GM19035 (cell line): ENCODE results near the gene DNM3.
"Not testable (repeated sequence)": the region's sequence is repeated elsewhere in the genome, so short reads cannot be mapped to it uniquely, and the experiment has no call there.

Experiments
- ATAC-seq: cut with Tn5 transposase; IDR thresholded peaks from one replicate; pipeline ENCODE4 v1.9.1; 2021; ENCODE audit not compliant: unreplicated experiment

Gene DNM3

GRCh38 chr1:172018727-172019311 is 177.5 kb downstream of the DNM3 start:
- no peak for ATAC-seq

- no peak for ATAC-seq
Measured at GRCh38 chr1:172019976-172020375, 178.7 kb downstream of the DNM3 start.

- no peak for ATAC-seq
Measured at GRCh38 chr1:172024516-172024915, 183.2 kb downstream of the DNM3 start.

- ATAC-seq: not testable (repeated sequence)
Measured at GRCh38 chr1:172024944-172025738, 183.8 kb downstream of the DNM3 start.

DNA sequence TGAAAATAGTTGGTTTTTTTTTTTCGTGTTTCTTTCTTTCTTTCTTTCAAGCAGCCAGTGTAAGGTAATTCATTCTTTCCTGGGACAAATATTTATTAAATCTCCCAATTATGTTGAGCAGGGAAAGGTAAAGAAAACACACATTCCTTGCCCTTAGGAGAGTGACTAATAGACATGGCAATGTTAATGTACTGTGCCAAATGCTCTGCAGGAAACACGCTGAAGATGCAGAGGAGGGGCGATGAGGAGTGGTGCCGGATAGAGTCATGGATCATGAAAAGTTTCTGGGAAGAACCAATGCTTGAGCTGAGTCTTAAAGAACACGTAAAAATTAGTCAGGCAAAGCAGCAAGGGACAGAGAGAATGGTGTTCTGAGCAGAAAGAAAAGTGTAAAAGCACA is 199.2 kb downstream of the DNM3 start:
- no peak for ATAC-seq

DNA sequence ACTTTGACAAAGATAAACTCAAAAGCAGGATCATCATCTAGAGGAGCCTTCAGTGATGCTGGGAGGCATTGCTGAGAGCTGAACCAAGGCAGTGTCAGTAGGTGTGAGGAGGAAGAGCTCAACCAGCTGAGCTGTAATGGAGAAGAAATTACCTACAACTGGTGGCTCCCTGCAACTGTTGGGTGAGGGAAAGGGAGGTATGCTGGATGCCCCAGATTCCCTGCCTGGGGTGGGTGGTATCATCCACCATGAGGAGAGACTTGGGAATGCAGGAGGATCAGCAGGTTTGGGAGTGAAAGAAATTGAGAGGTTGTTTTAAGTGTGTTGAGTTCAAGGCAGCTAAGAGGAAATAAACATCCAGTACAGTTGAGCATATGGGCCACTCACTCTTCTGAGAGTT is 199.8 kb downstream of the DNM3 start:
- no peak for ATAC-seq

- ATAC-seq: no peak
Measured at GRCh38 chr1:172041742-172042141, 200.4 kb downstream of the DNM3 start.

- no peak for ATAC-seq
Measured at GRCh38 chr1:172043900-172044299, 202.6 kb downstream of the DNM3 start.

- no peak for ATAC-seq
Measured at GRCh38 chr1:172051898-172052297, 210.6 kb downstream of the DNM3 start.

DNA sequence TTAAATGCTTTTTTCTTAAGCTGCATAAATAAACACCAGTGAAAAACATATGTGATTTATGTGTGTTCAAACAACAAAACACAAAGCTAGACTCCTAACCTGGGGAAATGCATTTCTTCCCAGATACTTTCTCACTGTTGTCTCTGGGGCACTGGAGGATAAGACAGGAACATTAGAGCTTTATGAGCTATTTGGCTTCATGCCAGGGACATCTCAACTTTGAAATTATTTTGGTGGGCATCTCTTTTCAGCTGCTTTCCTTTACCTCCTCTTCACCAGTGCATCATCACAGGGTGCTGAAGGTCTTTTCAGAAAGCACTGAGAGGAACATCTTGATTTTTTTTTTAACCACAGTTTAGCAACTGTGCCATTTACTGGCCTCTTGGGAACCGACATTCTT is 212.9 kb downstream of the DNM3 start:
- ATAC-seq: no peak

GRCh38 chr1:172055816-172056419 is 214.6 kb downstream of the DNM3 start:
- not testable (repeated sequence) for ATAC-seq

- no peak for ATAC-seq
Measured at GRCh38 chr1:172068334-172068733, 227.0 kb downstream of the DNM3 start.

- no peak for ATAC-seq
Measured at GRCh38 chr1:172069051-172069450, 227.8 kb downstream of the DNM3 start.

DNA sequence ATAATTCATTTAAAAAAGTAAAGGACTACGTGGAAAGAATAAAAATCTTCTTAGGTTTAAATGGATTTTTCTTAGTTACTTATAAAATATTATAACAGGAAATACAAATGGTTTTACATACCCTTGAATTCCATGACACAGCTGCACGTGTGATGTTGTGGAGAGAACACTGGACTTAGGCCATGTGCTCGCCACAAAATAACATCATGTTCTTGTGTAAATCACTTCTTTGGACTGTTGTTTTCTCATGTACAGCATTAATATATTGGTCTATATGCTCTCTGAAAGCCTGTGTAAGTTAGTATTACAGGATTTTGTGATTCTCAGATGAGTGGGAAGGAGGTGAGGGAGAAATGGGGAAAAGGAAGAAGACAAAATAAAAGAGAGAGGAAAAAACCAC is 228.2 kb downstream of the DNM3 start:
- no peak for ATAC-seq

DNA sequence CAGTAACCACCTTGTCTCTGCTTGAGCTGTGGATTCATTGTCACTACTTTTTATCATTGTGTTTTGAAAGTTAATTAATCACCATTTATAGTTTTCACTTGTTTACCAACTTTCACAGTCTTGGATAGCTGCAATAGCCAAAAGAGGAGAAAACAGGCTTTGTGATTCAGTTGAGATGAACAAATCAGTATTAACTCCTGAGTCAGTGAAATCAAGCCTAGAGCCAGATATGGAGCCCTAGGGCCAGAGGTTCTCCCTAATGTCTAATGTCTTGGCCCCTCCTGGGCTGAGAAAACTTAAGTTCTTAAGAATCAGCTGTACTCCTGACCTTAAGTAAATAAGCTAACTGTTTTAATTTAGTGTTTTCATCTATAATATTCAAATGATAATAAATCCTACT is 228.8 kb downstream of the DNM3 start:
- ATAC-seq: no peak

DNA sequence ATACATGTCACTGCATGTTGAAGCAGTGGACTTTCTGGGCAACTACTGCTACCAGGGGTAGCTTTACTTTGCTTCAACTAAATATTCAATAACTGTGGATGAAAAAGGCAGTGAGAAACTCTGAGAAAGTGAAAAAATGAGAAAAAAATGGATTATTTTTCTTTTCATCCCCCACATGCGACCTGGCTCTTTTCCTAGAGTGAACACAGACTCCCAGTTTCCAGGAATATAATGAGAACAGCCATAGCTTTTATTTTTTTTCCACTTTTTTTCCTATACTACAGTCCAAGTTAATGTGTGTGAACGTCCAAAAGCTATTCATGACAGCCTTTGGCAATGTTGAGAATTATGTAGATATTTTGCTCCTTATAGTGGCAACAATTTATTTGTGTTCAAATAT is 230.4 kb downstream of the DNM3 start:
- no peak for ATAC-seq

DNA sequence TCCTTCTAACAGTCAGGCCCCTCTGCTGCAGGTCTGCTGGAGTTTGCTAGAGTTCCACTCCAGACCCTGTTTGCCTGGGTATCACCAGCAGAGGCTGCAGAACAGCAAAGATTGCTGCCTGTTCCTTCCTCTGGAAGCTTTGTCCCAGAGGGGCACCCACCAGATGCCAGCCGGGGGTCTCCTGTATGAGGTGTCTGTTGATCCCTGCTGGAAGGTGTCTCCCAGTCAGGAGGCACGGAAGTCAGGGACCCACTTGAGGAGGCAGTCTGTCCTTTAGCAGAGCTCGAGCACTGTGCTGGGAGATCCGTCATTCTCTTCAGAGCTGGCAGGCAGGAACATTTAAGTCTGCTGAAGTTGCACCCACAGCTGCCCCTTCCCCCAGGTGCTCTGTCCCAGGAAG is 238.6 kb downstream of the DNM3 start:
- not testable (repeated sequence) for ATAC-seq

DNA sequence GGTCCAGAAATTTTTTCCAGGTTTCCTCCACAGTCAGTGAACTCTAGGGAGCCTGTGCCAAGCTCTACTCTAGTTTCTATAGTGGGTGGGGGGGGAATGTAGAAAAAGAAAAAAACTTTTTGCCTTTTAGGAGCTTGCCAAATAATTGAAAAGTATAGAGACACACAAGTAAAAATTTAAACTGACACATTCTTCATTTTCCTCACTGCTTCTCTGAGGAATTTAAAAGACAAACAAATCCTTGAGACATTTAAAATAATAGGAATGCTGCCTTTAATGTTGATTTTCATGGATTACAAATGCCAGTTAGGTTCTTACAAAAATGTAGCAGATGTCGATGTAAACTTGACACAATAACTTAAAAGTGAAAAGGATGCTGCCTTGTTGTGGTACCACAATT is 241.9 kb downstream of the DNM3 start:
- ATAC-seq: no peak

DNA sequence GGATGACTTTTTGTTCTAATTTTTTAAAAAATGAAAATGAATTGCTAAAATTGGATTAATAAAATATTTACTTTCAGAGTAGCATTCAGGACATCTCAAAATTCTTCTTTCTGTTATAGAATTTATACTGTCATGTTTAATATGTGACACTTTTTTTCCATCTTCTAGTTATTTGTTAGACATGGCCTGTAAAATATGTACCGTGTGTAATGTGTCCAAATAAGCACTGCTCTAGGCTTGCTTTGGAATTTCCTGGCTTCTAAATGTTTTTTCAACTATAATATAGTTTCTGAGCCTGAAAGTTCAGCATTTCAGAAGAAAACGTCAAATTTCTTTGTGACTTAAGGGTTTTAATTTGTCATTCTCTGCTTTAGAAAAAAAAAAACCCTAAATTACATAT is 243.6 kb downstream of the DNM3 start:
- no peak for ATAC-seq

- ATAC-seq: no peak
Measured at GRCh38 chr1:172085317-172085716, 244.0 kb downstream of the DNM3 start.

DNA sequence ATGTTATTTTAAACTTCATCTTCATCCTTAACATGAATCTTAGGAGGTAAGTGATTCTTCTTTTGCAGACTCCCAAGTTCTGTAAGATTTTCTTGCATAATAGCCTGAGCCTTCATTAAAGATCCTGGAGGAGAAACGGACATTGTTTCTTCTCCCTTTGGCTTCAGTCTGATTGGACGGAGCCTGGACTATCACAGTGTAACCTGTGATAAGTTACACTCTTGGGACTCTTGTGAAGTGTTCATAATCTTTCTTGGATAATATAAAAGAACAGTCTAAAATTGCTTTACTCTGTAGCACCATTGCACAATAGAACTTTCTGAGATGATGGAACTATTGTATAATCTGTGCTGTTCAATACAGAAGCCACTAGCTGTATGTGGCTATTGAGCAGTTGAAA is 244.8 kb downstream of the DNM3 start:
- ATAC-seq: no peak

DNA sequence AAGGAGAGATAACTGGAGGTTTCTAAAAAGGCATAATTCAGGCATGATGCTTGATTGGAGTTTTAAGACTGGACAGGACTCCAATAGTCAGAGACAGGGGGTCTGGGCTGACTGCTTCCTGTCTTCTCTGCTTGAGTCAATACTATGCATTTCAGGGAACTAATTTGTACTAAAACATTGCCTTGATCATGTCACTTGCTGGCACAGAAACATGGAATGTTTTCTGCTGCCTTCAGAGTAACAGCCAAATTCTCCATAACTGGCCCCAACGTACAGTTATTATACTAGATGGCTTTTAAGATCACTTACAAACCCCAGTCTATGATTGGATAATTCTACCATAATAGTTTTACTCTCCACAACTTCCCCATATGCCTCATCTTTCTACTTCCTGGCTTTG is 247.0 kb downstream of the DNM3 start:
- no peak for ATAC-seq
